H54 (cell line): ENCODE measurements around the gene SH2D3A.
"Not testable (repeated sequence)": the region's sequence is repeated elsewhere in the genome, so short reads cannot be mapped to it uniquely, and the experiment has no call there.

Source experiments
- DNase-seq: peaks from one replicate; pipeline ENCODE4 v3.0.0; 2011; ENCODE audit warnings: low spot score, mixed read lengths; ENCODE audit not compliant: insufficient read length
- FAIRE-seq: peaks from 3 replicates; lab custom pipeline; 2011; peaks lifted over from hg19 to GRCh38; lab: Jason Lieb, UNC
- POLR2A ChIP-seq: IDR thresholded peaks from 2 replicates; pipeline ENCODE4 v1.6.1; 2011; ENCODE audit warnings: low read depth, mild to moderate bottlenecking, low read length

The SH2D3A gene

GRCh38 chr19:6712692-6713670 is 54.3 kb downstream of the SH2D3A start:
- TF ChIP-seq POLR2A, result no peak
- DNase-seq (no peak), FAIRE-seq (no peak)

- DNase-seq, result no peak
- TF ChIP-seq POLR2A, result no peak
- no peak for FAIRE-seq
Observed at GRCh38 chr19:6712231-6712630, 55.0 kb downstream of the SH2D3A start.

- TF ChIP-seq POLR2A, result no peak
- no peak for DNase-seq
- FAIRE-seq, result no peak
Observed at GRCh38 chr19:6711605-6712004, 55.6 kb downstream of the SH2D3A start.

- FAIRE-seq, result no peak
- TF ChIP-seq POLR2A, result no peak
- DNase-seq, result no peak
Observed at GRCh38 chr19:6711078-6711361, 56.2 kb downstream of the SH2D3A start.

- FAIRE-seq (no peak), DNase-seq (no peak)
- TF ChIP-seq POLR2A, result no peak
Observed at GRCh38 chr19:6710273-6711077, 56.8 kb downstream of the SH2D3A start.

GRCh38 chr19:6709549-6709948 is 57.7 kb downstream of the SH2D3A start:
- FAIRE-seq, result no peak

GRCh38 chr19:6708913-6709312 is 58.3 kb downstream of the SH2D3A start:
- FAIRE-seq, DNase-seq: not testable (repeated sequence)

More at GRCh38 chr19:6709549-6709948, 57.7 kb downstream of the SH2D3A start:
- no peak for DNase-seq
- no peak for TF ChIP-seq POLR2A

GRCh38 chr19:6708346-6708745 is 58.9 kb downstream of the SH2D3A start:
- no peak for DNase-seq
- TF ChIP-seq POLR2A, result no peak
- no peak for FAIRE-seq

GRCh38 chr19:6707658-6708018 is 59.6 kb downstream of the SH2D3A start:
- FAIRE-seq, result no peak
- no peak for TF ChIP-seq POLR2A
- DNase-seq, result no peak

- no peak for TF ChIP-seq POLR2A
- FAIRE-seq (no peak), DNase-seq (no peak)
Observed at GRCh38 chr19:6707011-6707657, 60.1 kb downstream of the SH2D3A start.

GRCh38 chr19:6706633-6706958 is 60.6 kb downstream of the SH2D3A start:
- DNase-seq (no peak), FAIRE-seq (no peak)
- TF ChIP-seq POLR2A, result no peak

GRCh38 chr19:6705931-6706632 is 61.2 kb downstream of the SH2D3A start:
- TF ChIP-seq POLR2A, result no peak
- no peak for FAIRE-seq
- no peak for DNase-seq
